Measurements from ENCODE around the gene EFCAB6. TPM values are rescaled to one million over a fixed set of nuclear protein-coding genes. Genes with fewer than 3 reads are reported as not detected.

The EFCAB6 gene
- total RNA-seq, 2 experiments from 2014 or later, result 0.27 to 0.29 TPM

DNA sequence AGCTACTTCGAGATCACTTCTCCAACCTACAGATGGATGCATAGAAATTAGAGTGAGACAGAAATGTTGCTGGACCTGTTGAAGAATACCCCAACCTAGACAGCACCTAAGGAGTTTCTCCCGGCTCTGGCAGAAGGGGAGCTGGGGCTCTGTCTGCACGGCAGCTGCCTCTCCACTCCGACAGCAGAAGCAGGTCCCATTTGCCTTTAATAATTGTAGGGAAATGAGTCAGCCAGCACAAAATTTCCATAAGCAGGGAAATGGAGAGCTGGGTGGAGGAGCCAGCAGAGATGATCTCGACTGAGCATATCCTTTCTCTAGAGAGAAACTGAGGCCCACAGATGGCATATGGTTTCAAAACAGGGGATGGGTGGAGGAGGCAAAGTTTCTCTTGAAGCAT, 80.1 kb downstream of the EFCAB6 start:
- no peak overlapping the region for H3K4me3 Mint-ChIP-seq
- no peaks in the 10 kb centered on the region for H3K36me3 Mint-ChIP-seq
- no peak overlapping the region for H3K27ac Mint-ChIP-seq
- ChIA-PET POLR2A (no interaction called here), CTCF (no interaction called here)
- H3K27me3 Mint-ChIP-seq, result peaks cover 9% of the 10 kb centered on the region
- no peaks in the 10 kb centered on the region for H3K9me3 Mint-ChIP-seq
- intact Hi-C loops (cut with micrococcal nuclease), result no loop called here
- no peaks in the 10 kb centered on the region for H3K4me1 Mint-ChIP-seq (ENCODE audit: low read depth)
- no peak for DNase-seq

DNA sequence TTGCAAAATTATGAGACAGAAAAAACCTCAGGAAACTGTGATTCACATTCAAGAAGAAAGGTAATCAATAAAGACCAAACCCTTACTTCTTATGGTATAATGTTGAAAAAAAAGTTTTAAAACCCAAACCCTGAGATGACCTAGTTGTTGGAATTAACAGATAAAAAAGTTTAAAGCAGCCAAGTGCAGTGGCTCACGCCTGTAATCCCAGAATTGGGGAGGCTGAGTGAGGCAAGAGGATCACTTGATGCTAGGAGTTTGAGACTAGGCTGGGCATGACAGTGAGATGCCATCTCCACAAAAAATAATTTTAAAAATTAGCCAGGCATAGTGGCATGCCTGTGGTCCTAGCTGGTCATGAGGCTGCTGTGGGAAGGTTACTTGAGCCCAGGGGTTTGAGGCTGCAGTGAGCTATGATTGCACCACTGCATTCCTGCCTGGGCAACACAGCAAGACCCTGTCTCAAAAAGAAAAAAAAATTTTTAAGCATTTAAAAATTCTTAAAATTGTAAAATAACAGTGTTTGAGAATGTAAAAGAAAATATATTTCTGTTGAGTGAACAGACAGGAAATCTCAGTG, 85.1 kb downstream of the EFCAB6 start:
- ChIA-PET CTCF (no interaction called here), POLR2A (no interaction called here)
- Mint-ChIP-seq H3K4me1 (ENCODE audit: low read depth) (no peaks in the 10 kb centered on the region), H3K4me3 (no peak overlapping the region), H3K36me3 (no peaks in the 10 kb centered on the region), H3K9me3 (no peaks in the 10 kb centered on the region), H3K27me3 (peaks cover 9% of the 10 kb centered on the region), H3K27ac (no peak overlapping the region)
- intact Hi-C loops (cut with micrococcal nuclease), result no loop called here
- no peak for DNase-seq

- ChIA-PET CTCF (interaction anchor here (0.8 kb wide), 1 partner anchor 159 kb away, joined by 3 read pairs; no protein-coding TSS in a partner anchor), POLR2A (no interaction called here)
- Mint-ChIP-seq H3K4me1 (ENCODE audit: low read depth) (no peaks in the 10 kb centered on the region), H3K9me3 (no peaks in the 10 kb centered on the region), H3K4me3 (no peak overlapping the region), H3K27me3 (peaks cover 9% of the 10 kb centered on the region), H3K36me3 (no peaks in the 10 kb centered on the region), H3K27ac (no peak overlapping the region)
- intact Hi-C loops (cut with micrococcal nuclease), result no loop called here
- DNase-seq, result no peak
Observed at GRCh38 chr22:43726322-43726721, 85.8 kb downstream of the EFCAB6 start.

- ChIA-PET CTCF (no interaction called here), POLR2A (no interaction called here)
- H3K27ac Mint-ChIP-seq, result no peak overlapping the region
- no peaks in the 10 kb centered on the region for H3K9me3 Mint-ChIP-seq
- no peaks in the 10 kb centered on the region for H3K4me1 Mint-ChIP-seq (ENCODE audit: low read depth)
- H3K27me3 Mint-ChIP-seq, result peaks cover 4% of the 10 kb centered on the region
- intact Hi-C loops (cut with micrococcal nuclease), result no loop called here
- DNase-seq, result no peak
- H3K36me3 Mint-ChIP-seq, result no peaks in the 10 kb centered on the region
- H3K4me3 Mint-ChIP-seq, result no peak overlapping the region
Observed at GRCh38 chr22:43723816-43724215, 88.3 kb downstream of the EFCAB6 start.

- ChIA-PET POLR2A (no interaction called here), CTCF (no interaction called here)
- no peaks in the 10 kb centered on the region for H3K36me3 Mint-ChIP-seq
- DNase-seq, result no peak
- H3K27ac Mint-ChIP-seq, result no peak overlapping the region
- no peaks in the 10 kb centered on the region for H3K4me1 Mint-ChIP-seq (ENCODE audit: low read depth)
- H3K9me3 Mint-ChIP-seq, result no peaks in the 10 kb centered on the region
- H3K4me3 Mint-ChIP-seq, result no peak overlapping the region
- H3K27me3 Mint-ChIP-seq, result peaks cover 2% of the 10 kb centered on the region
- intact Hi-C loops (cut with micrococcal nuclease), result no loop called here
Observed at GRCh38 chr22:43722444-43722843, 89.7 kb downstream of the EFCAB6 start.

DNA sequence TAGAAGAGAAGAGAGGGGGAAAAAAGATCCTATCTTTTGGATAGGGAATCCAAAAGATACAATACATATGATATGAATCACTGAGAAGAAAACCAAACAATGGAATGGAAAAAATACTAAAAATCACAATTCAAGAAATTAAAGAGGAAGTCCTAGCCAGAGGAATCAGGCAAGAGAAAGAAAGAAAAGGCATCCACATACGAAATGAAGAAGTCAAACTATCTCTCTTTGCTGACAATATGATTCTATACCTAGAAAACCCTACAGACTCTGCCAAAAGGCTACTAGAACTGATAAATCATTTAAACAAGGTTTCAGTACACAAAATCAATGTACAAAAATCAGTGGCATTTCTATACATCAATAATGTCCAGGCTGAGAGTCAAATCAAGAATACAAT, 91.4 kb downstream of the EFCAB6 start:
- H3K27ac Mint-ChIP-seq, result no peak overlapping the region
- H3K9me3 Mint-ChIP-seq, result no peaks in the 10 kb centered on the region
- peaks cover 2% of the 10 kb centered on the region for H3K27me3 Mint-ChIP-seq
- H3K36me3 Mint-ChIP-seq, result no peaks in the 10 kb centered on the region
- no peak overlapping the region for H3K4me3 Mint-ChIP-seq
- intact Hi-C loops (cut with micrococcal nuclease), result no loop called here
- DNase-seq, result no peak
- ChIA-PET CTCF (no interaction called here), POLR2A (no interaction called here)
- H3K4me1 Mint-ChIP-seq (ENCODE audit: low read depth), result no peaks in the 10 kb centered on the region

DNA sequence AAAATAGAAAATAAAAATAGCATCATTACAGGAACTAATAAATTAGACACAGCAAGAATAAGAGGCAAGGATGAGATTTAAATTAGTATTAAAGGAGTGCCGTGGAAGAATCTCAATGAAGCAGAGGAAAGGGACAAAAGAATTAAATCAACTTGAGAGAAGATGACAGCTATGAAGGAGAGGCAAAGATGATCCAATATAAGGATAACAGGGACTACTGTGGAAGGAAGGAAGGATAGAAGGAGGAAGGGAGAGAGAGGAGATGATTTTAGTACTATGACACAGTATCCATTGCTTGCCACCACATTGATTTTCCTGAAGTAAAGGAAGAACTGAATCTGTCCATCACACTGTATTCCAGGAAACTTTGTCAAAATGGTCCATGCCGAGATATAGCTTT, 98.0 kb downstream of the EFCAB6 start:
- Mint-ChIP-seq H3K4me3 (no peak overlapping the region), H3K36me3 (no peaks in the 10 kb centered on the region), H3K27ac (no peak overlapping the region), H3K27me3 (peaks cover 2% of the 10 kb centered on the region), H3K9me3 (no peaks in the 10 kb centered on the region), H3K4me1 (ENCODE audit: low read depth) (no peaks in the 10 kb centered on the region)
- ChIA-PET CTCF (no interaction called here), POLR2A (no interaction called here)
- no peak for DNase-seq
- intact Hi-C loops (cut with micrococcal nuclease), result no loop called here

DNA sequence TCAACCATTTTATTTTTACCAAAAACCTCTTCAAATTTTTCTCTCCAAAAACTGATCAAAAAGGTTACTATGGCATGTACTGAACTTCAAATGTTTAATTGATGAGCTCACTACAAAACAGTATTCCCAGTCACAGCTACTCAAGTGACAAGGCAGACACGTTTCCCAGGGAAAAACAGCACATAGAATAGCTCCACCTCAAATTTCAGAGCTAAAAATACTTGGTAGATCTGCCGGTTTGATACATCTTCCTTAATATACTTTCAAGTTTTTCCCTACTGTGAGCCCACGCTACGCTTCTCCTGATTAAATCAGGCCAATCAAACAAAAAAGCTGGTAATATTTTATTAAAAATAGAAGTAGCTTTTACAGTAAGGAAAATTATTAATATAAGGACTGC, 100.4 kb downstream of the EFCAB6 start:
- no peak for DNase-seq
- Mint-ChIP-seq H3K27ac (no peak overlapping the region), H3K4me3 (no peak overlapping the region), H3K36me3 (no peaks in the 10 kb centered on the region), H3K4me1 (ENCODE audit: low read depth) (no peaks in the 10 kb centered on the region), H3K27me3 (peaks cover 6% of the 10 kb centered on the region), H3K9me3 (no peaks in the 10 kb centered on the region)
- ChIA-PET POLR2A (no interaction called here), CTCF (no interaction called here)
- intact Hi-C loops (cut with micrococcal nuclease), result no loop called here

GRCh38 chr22:43707648-43708047, 104.5 kb downstream of the EFCAB6 start:
- POLR2A ChIA-PET, result no interaction called here
- Mint-ChIP-seq H3K4me1 (ENCODE audit: low read depth) (no peaks in the 10 kb centered on the region), H3K4me3 (no peak overlapping the region), H3K36me3 (no peaks in the 10 kb centered on the region), H3K9me3 (peaks cover 23% of the 10 kb centered on the region), H3K27me3 (peaks cover 12% of the 10 kb centered on the region), H3K27ac (no peak overlapping the region)
- intact Hi-C loops (cut with micrococcal nuclease), result no loop called here
- CTCF ChIA-PET, result no interaction called here
- DNase-seq, result no peak

- Mint-ChIP-seq H3K27me3 (peaks cover 12% of the 10 kb centered on the region), H3K4me3 (no peak overlapping the region), H3K4me1 (ENCODE audit: low read depth) (no peaks in the 10 kb centered on the region), H3K36me3 (no peaks in the 10 kb centered on the region), H3K9me3 (peaks cover 23% of the 10 kb centered on the region), H3K27ac (no peak overlapping the region)
- intact Hi-C loops (cut with micrococcal nuclease), result no loop called here
- ChIA-PET CTCF (no interaction called here), POLR2A (no interaction called here)
- no peak for DNase-seq
Observed at GRCh38 chr22:43706571-43707328, 105.4 kb downstream of the EFCAB6 start.

GRCh38 chr22:43706151-43706550, 106.0 kb downstream of the EFCAB6 start:
- Mint-ChIP-seq H3K4me1 (ENCODE audit: low read depth) (no peaks in the 10 kb centered on the region), H3K36me3 (no peaks in the 10 kb centered on the region), H3K4me3 (no peak overlapping the region), H3K27me3 (peaks cover 12% of the 10 kb centered on the region), H3K9me3 (peaks cover 23% of the 10 kb centered on the region), H3K27ac (no peak overlapping the region)
- CTCF ChIA-PET, result no interaction called here
- POLR2A ChIA-PET, result no interaction called here
- no peak for DNase-seq
- intact Hi-C loops (cut with micrococcal nuclease), result no loop called here

GRCh38 chr22:43704051-43704450, 108.1 kb downstream of the EFCAB6 start:
- Mint-ChIP-seq H3K4me3 (no peak overlapping the region), H3K27ac (no peak overlapping the region), H3K27me3 (peaks cover 21% of the 10 kb centered on the region), H3K9me3 (peaks cover 26% of the 10 kb centered on the region), H3K4me1 (ENCODE audit: low read depth) (no peaks in the 10 kb centered on the region), H3K36me3 (no peaks in the 10 kb centered on the region)
- CTCF ChIA-PET, result no interaction called here
- intact Hi-C loops (cut with micrococcal nuclease), result no loop called here
- DNase-seq, result no peak
- POLR2A ChIA-PET, result no interaction called here

DNA sequence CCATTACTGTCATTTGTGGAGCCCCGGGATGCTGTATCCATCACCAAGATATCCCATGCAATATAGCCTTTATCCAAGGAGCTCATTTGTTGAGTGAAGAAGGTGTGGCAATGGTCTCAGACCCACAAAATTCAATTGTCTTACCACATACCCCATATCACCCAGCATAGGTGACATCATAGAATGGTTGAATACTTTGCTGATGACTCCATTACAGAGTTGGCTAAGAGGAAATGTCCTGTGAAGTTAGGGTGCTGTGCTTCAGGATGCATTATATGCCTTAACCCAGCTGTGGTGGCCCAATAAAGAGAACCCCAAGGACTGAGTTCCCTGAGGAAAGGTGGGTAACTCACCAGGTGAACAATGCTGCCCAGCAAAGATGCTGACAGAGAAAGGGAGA, 113.7 kb downstream of the EFCAB6 start:
- ChIA-PET POLR2A (no interaction called here), CTCF (no interaction called here)
- intact Hi-C loops (cut with micrococcal nuclease), result no loop called here
- Mint-ChIP-seq H3K36me3 (no peaks in the 10 kb centered on the region), H3K4me1 (ENCODE audit: low read depth) (no peaks in the 10 kb centered on the region), H3K4me3 (no peak overlapping the region), H3K27me3 (peaks cover 17% of the 10 kb centered on the region), H3K27ac (no peak overlapping the region), H3K9me3 (peaks cover 10% of the 10 kb centered on the region)
- no peak for DNase-seq
